ENCODE measurements around the gene CHCHD6.

CHCHD6 gene

GRCh38 chr3:126951561-126951960 is 247.5 kb downstream of the CHCHD6 start:
- no peak overlapping the region for H2AFZ ChIP-seq (ENCODE audit: low read depth, low read length)
- no peaks in the 10 kb centered on the region for H3K27me3 ChIP-seq (ENCODE audit: insufficient read depth, low read length, poor library complexity)
- H3K4me3 ChIP-seq (ENCODE audit: low read depth in 1 of 2, low read length in 2 of 2): no peak overlapping the region
- no peak overlapping the region for H3K9ac ChIP-seq (ENCODE audit: low read depth, low read length)
- DNase-seq (no peak), ATAC-seq (ENCODE audit: insufficient read depth, low read depth) (no peak)
- TF ChIP-seq EZH2 (IDR thresholded peaks at IDR 0.05; ENCODE audit: borderline replicate concordance, low read depth, low read length, severe bottlenecking) (no peak), CTCF (IDR thresholded peaks at IDR 0.05; ENCODE audit: borderline replicate concordance, extremely low read depth, low read length, poor library complexity, severe bottlenecking) (no peak)
- no peak overlapping the region for H3K4me2 ChIP-seq (ENCODE audit: insufficient read depth, low read length)
- H3K9me3 ChIP-seq (ENCODE audit: insufficient read depth, low read length, severe bottlenecking): no peaks in the 10 kb centered on the region
- no peaks in the 10 kb centered on the region for H3K4me1 ChIP-seq (ENCODE audit: insufficient read depth, low read length)
- H3K79me2 ChIP-seq (ENCODE audit: insufficient read depth, low read length): no peaks in the 10 kb centered on the region
- H3K27ac ChIP-seq (ENCODE audit: low read length): no peak overlapping the region
- H3K36me3 ChIP-seq (ENCODE audit: insufficient read depth, low read length): peaks cover 9% of the 10 kb centered on the region
- no peaks in the 10 kb centered on the region for H4K20me1 ChIP-seq (ENCODE audit: insufficient read depth, low read length)

GRCh38 chr3:126952261-126952982 is 248.4 kb downstream of the CHCHD6 start:
- DNase-seq (no peak), ATAC-seq (ENCODE audit: insufficient read depth, low read depth) (no peak)
- H2AFZ ChIP-seq (ENCODE audit: low read depth, low read length): no peak overlapping the region
- no peaks in the 10 kb centered on the region for H4K20me1 ChIP-seq (ENCODE audit: insufficient read depth, low read length)
- no peak overlapping the region for H3K27ac ChIP-seq (ENCODE audit: low read length)
- no peak overlapping the region for H3K4me3 ChIP-seq (ENCODE audit: low read depth in 1 of 2, low read length in 2 of 2)
- H3K36me3 ChIP-seq (ENCODE audit: insufficient read depth, low read length): peaks cover 9% of the 10 kb centered on the region
- no peaks in the 10 kb centered on the region for H3K9me3 ChIP-seq (ENCODE audit: insufficient read depth, low read length, severe bottlenecking)
- no peaks in the 10 kb centered on the region for H3K27me3 ChIP-seq (ENCODE audit: insufficient read depth, low read length, poor library complexity)
- H3K79me2 ChIP-seq (ENCODE audit: insufficient read depth, low read length): no peaks in the 10 kb centered on the region
- no peak for TF ChIP-seq EZH2 (IDR thresholded peaks at IDR 0.05; ENCODE audit: borderline replicate concordance, low read depth, low read length, severe bottlenecking)
- TF ChIP-seq CTCF (IDR thresholded peaks at IDR 0.05; ENCODE audit: borderline replicate concordance, extremely low read depth, low read length, poor library complexity, severe bottlenecking): no peak
- no peak overlapping the region for H3K4me2 ChIP-seq (ENCODE audit: insufficient read depth, low read length)
- H3K9ac ChIP-seq (ENCODE audit: low read depth, low read length): no peak overlapping the region
- H3K4me1 ChIP-seq (ENCODE audit: insufficient read depth, low read length): no peaks in the 10 kb centered on the region

- Histone ChIP-seq H3K27me3 (ENCODE audit: insufficient read depth, low read length, poor library complexity) (no peaks in the 10 kb centered on the region), H3K4me3 (ENCODE audit: low read depth in 1 of 2, low read length in 2 of 2) (no peak overlapping the region), H3K4me1 (ENCODE audit: insufficient read depth, low read length) (no peaks in the 10 kb centered on the region), H4K20me1 (ENCODE audit: insufficient read depth, low read length) (no peaks in the 10 kb centered on the region), H3K36me3 (ENCODE audit: insufficient read depth, low read length) (peaks cover 8% of the 10 kb centered on the region), H3K4me2 (ENCODE audit: insufficient read depth, low read length) (no peak overlapping the region), H2AFZ (ENCODE audit: low read depth, low read length) (no peak overlapping the region), H3K9me3 (ENCODE audit: insufficient read depth, low read length, severe bottlenecking) (no peaks in the 10 kb centered on the region), H3K79me2 (ENCODE audit: insufficient read depth, low read length) (no peaks in the 10 kb centered on the region), H3K9ac (ENCODE audit: low read depth, low read length) (no peak overlapping the region), H3K27ac (ENCODE audit: low read length) (no peak overlapping the region)
- TF ChIP-seq CTCF (IDR thresholded peaks at IDR 0.05; ENCODE audit: borderline replicate concordance, extremely low read depth, low read length, poor library complexity, severe bottlenecking) (no peak), EZH2 (IDR thresholded peaks at IDR 0.05; ENCODE audit: borderline replicate concordance, low read depth, low read length, severe bottlenecking) (no peak)
- DNase-seq: no peak
- ATAC-seq (ENCODE audit: insufficient read depth, low read depth): no peak
Measured at GRCh38 chr3:126952983-126953660, 249.1 kb downstream of the CHCHD6 start.

Data from DND-41 (cell line).